Liver (tissue), 9 donors: ENCODE measurements around the gene DERL2. TPM values are rescaled to one million over a fixed set of nuclear protein-coding genes. Genes with fewer than 3 reads are reported as not detected.

Experiments used
- DNase-seq: peaks from one replicate; pipeline ENCODE4 v3.0.0-alpha.2; 2017; ENCODE audit warnings: low spot score
- H3K27ac ChIP-seq, 2 donors: one replicate each; pipeline ENCODE4 v1.7.0; 2013; ENCODE audit warnings: inconsistent platforms in 2 of 2, low read length in 2 of 2, control low read depth in 1 of 2, low read depth in 1 of 2, mild to moderate bottlenecking in 1 of 2
- H3K27me3 ChIP-seq, 4 donors: one replicate each; pipeline versions ENCODE4 v1.6.1 to v1.7.0; 2013; ENCODE audit warnings: low read length in 3 of 4, inconsistent platforms in 1 of 4, mild to moderate bottlenecking in 1 of 4, moderate library complexity in 1 of 4; ENCODE audit not compliant: control insufficient read depth in 4 of 4, insufficient read depth in 4 of 4
- H3K36me3 ChIP-seq, 4 donors: one replicate each; pipeline versions ENCODE4 v1.6.1 to v1.7.0; 2013; ENCODE audit warnings: low read length in 3 of 4, mild to moderate bottlenecking in 3 of 4, low read depth in 1 of 4, moderate library complexity in 1 of 4; ENCODE audit not compliant: control insufficient read depth in 4 of 4, insufficient read depth in 3 of 4
- H3K4me1 ChIP-seq, 4 donors: one replicate each; pipeline versions ENCODE4 v1.6.1 to v1.7.0; 2013; ENCODE audit warnings: low read length in 3 of 4, mild to moderate bottlenecking in 3 of 4, moderate library complexity in 1 of 4; ENCODE audit not compliant: control insufficient read depth in 4 of 4, insufficient read depth in 4 of 4
- H3K4me3 ChIP-seq, 3 donors: one replicate each; pipeline versions ENCODE4 v1.6.1 to v1.7.0; 2013; ENCODE audit warnings: low read length in 3 of 3, control low read depth in 1 of 3, low read depth in 1 of 3, mild to moderate bottlenecking in 1 of 3
- H3K9ac ChIP-seq, 2 donors: one replicate each; pipeline ENCODE4 v1.7.0; 2013; ENCODE audit warnings: low read length in 2 of 2, mild to moderate bottlenecking in 2 of 2, moderate library complexity in 2 of 2, control low read depth in 1 of 2, low read depth in 1 of 2
- H3K9me3 ChIP-seq, 4 donors: one replicate each; pipeline versions ENCODE4 v1.6.1 to v1.7.0; 2013; ENCODE audit warnings: low read length in 3 of 4; ENCODE audit not compliant: control insufficient read depth in 4 of 4
- EGR1 ChIP-seq, 2 donors: IDR thresholded peaks; 2 replicates each; pipeline ENCODE4 v1.6.1; 2016 to 2018; ENCODE audit warnings: antibody characterized with exemption in 2 of 2, low read depth in 2 of 2
- FOXA1 ChIP-seq: IDR thresholded peaks from 2 replicates; pipeline ENCODE4 v1.6.1; 2016; ENCODE audit warnings: antibody characterized with exemption
- FOXA2 ChIP-seq: IDR thresholded peaks from 2 replicates; pipeline ENCODE4 v1.6.1; 2016; ENCODE audit warnings: antibody characterized with exemption
- GABPA ChIP-seq, 2 donors: IDR thresholded peaks in 1 of 2; conservative IDR thresholded peaks in 1 of 2; 2 replicates each; pipeline ENCODE4 v1.6.1; 2016; ENCODE audit warnings: antibody characterized with exemption in 2 of 2, mild to moderate bottlenecking in 1 of 2, moderate library complexity in 1 of 2
- HNF4A ChIP-seq, 2 donors: conservative IDR thresholded peaks; 2 replicates each; pipeline ENCODE4 v1.6.1; 2016; ENCODE audit warnings: antibody characterized with exemption in 2 of 2, mild to moderate bottlenecking in 2 of 2
- HNF4G ChIP-seq: IDR thresholded peaks from 2 replicates; pipeline ENCODE4 v1.6.1; 2016; ENCODE audit warnings: antibody characterized with exemption
- JUND ChIP-seq, 2 donors: IDR thresholded peaks; 2 replicates each; pipeline ENCODE4 v1.6.1; 2016; ENCODE audit warnings: antibody characterized with exemption in 2 of 2
- NR2F2 ChIP-seq: IDR thresholded peaks from 2 replicates; pipeline ENCODE4 v1.6.1; 2016; ENCODE audit warnings: antibody characterized with exemption
- RAD21 ChIP-seq, 2 donors: IDR thresholded peaks; 2 replicates each; pipeline ENCODE4 v1.6.1; 2016; ENCODE audit warnings: antibody characterized with exemption in 2 of 2, mild to moderate bottlenecking in 2 of 2
- REST ChIP-seq: IDR thresholded peaks from 2 replicates; pipeline ENCODE4 v1.6.1; 2016; ENCODE audit warnings: antibody characterized with exemption, mild to moderate bottlenecking
- RXRA ChIP-seq, 2 donors: IDR thresholded peaks; 2 replicates each; pipeline ENCODE4 v1.6.1; 2017 to 2018; ENCODE audit warnings: antibody characterized with exemption in 2 of 2, mild to moderate bottlenecking in 1 of 2
- SP1 ChIP-seq: IDR thresholded peaks from 2 replicates; pipeline ENCODE4 v1.6.1; 2018; ENCODE audit warnings: antibody characterized with exemption, mild to moderate bottlenecking
- TAF1 ChIP-seq: conservative IDR thresholded peaks from 2 replicates; pipeline ENCODE4 v1.6.1; 2016; ENCODE audit warnings: antibody characterized with exemption, mild to moderate bottlenecking
- YY1 ChIP-seq: IDR thresholded peaks from 2 replicates; pipeline ENCODE4 v1.6.1; 2016; ENCODE audit warnings: antibody characterized with exemption, mild to moderate bottlenecking
- ZBTB33 ChIP-seq: IDR thresholded peaks from 2 replicates; pipeline ENCODE4 v1.6.1; 2016; ENCODE audit warnings: antibody characterized with exemption
- WGBS: extraction: QIAGEN DNeasy Blood & Tissue Kit; methylation state at CpG from one replicate; pipeline ENCODE4 v1.1.7; 2013; 5-methylcytosine and 5-hydroxymethylcytosine counted together
- polyA plus RNA-seq, 2 donors: library from polyadenylated mRNA; stranded (reverse) in 1 of 2; unstranded in 1 of 2; fragments of 200-250 nt in 1 of 2; fragments of >200 nt in 1 of 2; fragmentation: Nextera tagmentation in 1 of 2; extraction: Ambion mirVana in 1 of 2; gene quantifications; one replicate each; pipeline versions ENCODE4 v1.2.1 to v1.2.3, GENCODE V29; 2013 to 2015
- total RNA-seq, 2 donors: library from RNA; depleted of rRNA; stranded (reverse); fragments of >200 nt; gene quantifications; one replicate each; pipeline ENCODE4 v1.2.3, GENCODE V29; 2014
- TF ChIP-seq, protein P1 (sequence below): fragments of 150-350 bp; IDR thresholded peaks from 2 replicates; pipeline ENCODE4 v1.5.1; 2017; ENCODE audit warnings: improper control_type of control experiment, low read depth, low read length; ENCODE audit not compliant: missing input control
- TF ChIP-seq, protein P2 (sequence below): IDR thresholded peaks from 2 replicates; pipeline ENCODE4 v1.6.1; 2016; ENCODE audit warnings: antibody characterized with exemption
- TF ChIP-seq, protein P3 (sequence below): IDR thresholded peaks from 2 replicates; pipeline ENCODE4 v1.6.1; 2016; ENCODE audit warnings: antibody characterized with exemption
- donor health status: healthy.
- donor health status: healthy.
- donor health status: healthy.
- donor health status: healthy.
- donor health status: healthy.

DERL2 gene
- total and polyA plus RNA-seq, 4 donors, result 35.8 to 75.3 (median 45.9) TPM

DNA sequence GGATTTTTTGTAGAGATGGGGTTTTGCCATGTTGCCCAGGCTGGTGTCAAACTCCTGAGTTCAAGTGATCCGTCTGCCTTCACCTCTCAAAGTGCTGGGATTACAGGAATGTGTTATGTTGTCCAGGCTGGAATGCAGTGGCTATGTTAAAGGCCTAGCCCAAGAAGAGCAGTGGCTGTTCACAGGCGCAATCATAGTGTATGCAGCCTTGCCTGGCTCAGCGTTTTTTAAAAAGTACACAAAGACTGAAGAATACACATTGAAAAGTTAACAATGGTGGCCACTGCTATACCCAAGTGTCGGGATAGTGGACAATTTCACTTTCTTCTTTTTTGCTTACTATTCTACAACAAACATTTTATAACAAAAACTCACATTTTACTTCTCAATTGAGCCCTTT lies 7.0 kb downstream of the DERL2 start:
- DNase-seq, result no peak
- WGBS, result 93% methylated on average over 4 of the region's 4 CpGs
- Histone ChIP-seq H3K27ac (no peak overlapping the region), H3K4me3 (no peak overlapping the region), H3K4me1 (peaks cover 0 to 8% (median 0%) of the 10 kb centered on the region in 4 donors), H3K9ac (no peak overlapping the region), H3K27me3 (no peaks in the 10 kb centered on the region), H3K36me3 (peaks cover 20 to 75% (median 67%) of the 10 kb centered on the region in 4 donors), H3K9me3 (no peaks in the 10 kb centered on the region)
- no peak for TF ChIP-seq TAF1
- TF ChIP-seq RXRA (IDR thresholded peaks at IDR 0.05), result no peak
- no peak for TF ChIP-seq JUND (IDR thresholded peaks at IDR 0.05)
- TF ChIP-seq RAD21 (IDR thresholded peaks at IDR 0.05), result no peak
- TF ChIP-seq, protein P1, sequence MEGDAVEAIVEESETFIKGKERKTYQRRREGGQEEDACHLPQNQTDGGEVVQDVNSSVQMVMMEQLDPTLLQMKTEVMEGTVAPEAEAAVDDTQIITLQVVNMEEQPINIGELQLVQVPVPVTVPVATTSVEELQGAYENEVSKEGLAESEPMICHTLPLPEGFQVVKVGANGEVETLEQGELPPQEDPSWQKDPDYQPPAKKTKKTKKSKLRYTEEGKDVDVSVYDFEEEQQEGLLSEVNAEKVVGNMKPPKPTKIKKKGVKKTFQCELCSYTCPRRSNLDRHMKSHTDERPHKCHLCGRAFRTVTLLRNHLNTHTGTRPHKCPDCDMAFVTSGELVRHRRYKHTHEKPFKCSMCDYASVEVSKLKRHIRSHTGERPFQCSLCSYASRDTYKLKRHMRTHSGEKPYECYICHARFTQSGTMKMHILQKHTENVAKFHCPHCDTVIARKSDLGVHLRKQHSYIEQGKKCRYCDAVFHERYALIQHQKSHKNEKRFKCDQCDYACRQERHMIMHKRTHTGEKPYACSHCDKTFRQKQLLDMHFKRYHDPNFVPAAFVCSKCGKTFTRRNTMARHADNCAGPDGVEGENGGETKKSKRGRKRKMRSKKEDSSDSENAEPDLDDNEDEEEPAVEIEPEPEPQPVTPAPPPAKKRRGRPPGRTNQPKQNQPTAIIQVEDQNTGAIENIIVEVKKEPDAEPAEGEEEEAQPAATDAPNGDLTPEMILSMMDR, result no peak
- TF ChIP-seq ZBTB33, result no peak
- TF ChIP-seq YY1, result no peak
- TF ChIP-seq HNF4A (conservative IDR thresholded peaks at IDR 0.05), result no peak
- TF ChIP-seq HNF4G, result no peak
- TF ChIP-seq SP1, result no peak
- no peak for TF ChIP-seq NR2F2
- TF ChIP-seq FOXA1, result no peak
- no peak for TF ChIP-seq FOXA2
- no peak for TF ChIP-seq GABPA (IDR thresholded peaks at IDR 0.05 in 1 of 2, conservative IDR thresholded peaks at IDR 0.05 in 1 of 2)
- TF ChIP-seq REST, result no peak
- no peak for TF ChIP-seq EGR1 (IDR thresholded peaks at IDR 0.05; ENCODE audit: low read depth in 2 of 2)
- TF ChIP-seq, protein P2, sequence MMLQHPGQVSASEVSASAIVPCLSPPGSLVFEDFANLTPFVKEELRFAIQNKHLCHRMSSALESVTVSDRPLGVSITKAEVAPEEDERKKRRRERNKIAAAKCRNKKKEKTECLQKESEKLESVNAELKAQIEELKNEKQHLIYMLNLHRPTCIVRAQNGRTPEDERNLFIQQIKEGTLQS, result no peak
- TF ChIP-seq, protein P3, sequence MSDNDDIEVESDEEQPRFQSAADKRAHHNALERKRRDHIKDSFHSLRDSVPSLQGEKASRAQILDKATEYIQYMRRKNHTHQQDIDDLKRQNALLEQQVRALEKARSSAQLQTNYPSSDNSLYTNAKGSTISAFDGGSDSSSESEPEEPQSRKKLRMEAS, result no peak
